GM12878 (cell line): ENCODE data around the gene DSG1. TPM values are rescaled to one million over a fixed set of nuclear protein-coding genes. Genes with fewer than 3 reads are reported as not detected.

ENCODE experiments used
- ATAC-seq: fragments of 200-7000 bp; cut with Tn5 transposase; 3 replicates; pipeline ENCODE4 v1.9.1; 2020; ENCODE audit warnings: mild to moderate bottlenecking, moderate library complexity
- BruUV-seq: library from RNA; stranded (reverse); fragments of 400-500 nt; replicated peaks from 2 replicates; lab custom pipeline; 2021; lab: Mats Ljungman, UMichigan
- CTCF ChIA-PET: fragments of 300-600 bp; sonication (Branson Sonifier 250); formaldehyde crosslinking; extraction: SDS; loops from one replicate; lab custom pipeline; 2021; ENCODE audit warnings: inconsistent platforms; lab: Yijun Ruan, JAX
- POLR2A ChIA-PET: fragments of 350-600 bp; formaldehyde crosslinking; extraction: SDS; loops from one replicate; lab custom pipeline; 2021; ENCODE audit warnings: inconsistent platforms; lab: Charles Lee
- RAD21 ChIA-PET: fragments of 300-600 bp; sonication (Branson Sonifier 250); formaldehyde crosslinking; loops from one replicate; lab custom pipeline; 2023; ENCODE audit warnings: antibody characterized with exemption; ENCODE audit not compliant: unreplicated experiment; lab: Charles Lee
- SMC1A ChIA-PET: fragments of 300-600 bp; sonication (Branson Sonifier 250); formaldehyde crosslinking; loops from one replicate; lab custom pipeline; 2023; ENCODE audit not compliant: unreplicated experiment, uncharacterized antibody; lab: Charles Lee
- DNase-seq: peaks from one replicate; pipeline ENCODE4 v3.0.0-alpha.2; 2011; ENCODE audit warnings: low read depth, low spot score
- FAIRE-seq: peaks from 3 replicates; lab custom pipeline; 2011; peaks lifted over from hg19 to GRCh38; lab: Jason Lieb, UNC
- H2AFZ ChIP-seq: 2 replicates; pipeline ENCODE4 v1.6.0; 2011; ENCODE audit warnings: low read depth, low read length, control low read depth; ENCODE audit not compliant: control insufficient read depth
- H3K27ac ChIP-seq: 2 replicates; pipeline ENCODE4 v1.5.1; 2011; ENCODE audit warnings: control low read depth; ENCODE audit not compliant: control insufficient read depth, insufficient read depth
- H3K27me3 ChIP-seq, 2 experiments: replicated peaks in 1 of 2; 2 replicates each; pipeline versions ENCODE4 v1.6.0 to v1.6.1; 2011; ENCODE audit warnings: low read length in 1 of 2; ENCODE audit not compliant: control insufficient read depth in 2 of 2, insufficient read depth in 2 of 2
- H3K36me3 ChIP-seq, 2 experiments: 2 replicates each; pipeline ENCODE4 v1.5.1; 2011; ENCODE audit warnings: low read length in 1 of 2; ENCODE audit not compliant: control insufficient read depth in 2 of 2, insufficient read depth in 2 of 2
- H3K4me1 ChIP-seq: 2 replicates; pipeline ENCODE4 v1.6.1; 2011; ENCODE audit warnings: mild to moderate bottlenecking, low read length, moderate library complexity, mixed read lengths; ENCODE audit not compliant: control insufficient read depth, insufficient read depth
- H3K4me2 ChIP-seq: 2 replicates; pipeline ENCODE4 v1.6.0; 2011; ENCODE audit warnings: control low read depth; ENCODE audit not compliant: control insufficient read depth, insufficient read depth
- H3K4me3 ChIP-seq: fragments of 200-600 bp; sonication (generic); 2 replicates; pipeline ENCODE4 v1.5.1; 2016
- H3K79me2 ChIP-seq: 2 replicates; pipeline ENCODE4 v1.6.0; 2011; ENCODE audit warnings: low read length; ENCODE audit not compliant: control insufficient read depth, insufficient read depth
- H3K9ac ChIP-seq: 2 replicates; pipeline ENCODE4 v1.8.0; 2011; ENCODE audit warnings: low read length, control low read depth, mixed read lengths; ENCODE audit not compliant: control insufficient read depth, insufficient read depth
- H3K9me3 ChIP-seq: replicated peaks from 3 replicates; pipeline ENCODE4 v1.5.1; 2011; ENCODE audit warnings: mild to moderate bottlenecking, low read length; ENCODE audit not compliant: control insufficient read depth, insufficient read depth
- H4K20me1 ChIP-seq: 2 replicates; pipeline ENCODE4 v1.6.0; 2011; ENCODE audit not compliant: control insufficient read depth, insufficient read depth
- CEBPZ ChIP-seq: fragments of 150-350 bp; IDR thresholded peaks from 2 replicates; pipeline ENCODE4 v1.6.1; 2016; ENCODE audit warnings: low read depth, low read length
- CHD4 ChIP-seq: fragments of 200-600 bp; sonication (generic); IDR thresholded peaks from 2 replicates; pipeline ENCODE4 v1.6.1; 2016; ENCODE audit warnings: mild to moderate bottlenecking
- EGR1 ChIP-seq, 2 experiments: IDR thresholded peaks; 1 replicate in 1 of 2; 2 replicates in 1 of 2; pipeline ENCODE4 v1.6.1; 2011 to 2012; ENCODE audit warnings: low read depth in 2 of 2, low read length in 2 of 2, borderline replicate concordance in 1 of 2, mild to moderate bottlenecking in 1 of 2, moderate library complexity in 1 of 2
- FOXK2 ChIP-seq: fragments of 450-650 bp; IDR thresholded peaks from 2 replicates; pipeline ENCODE4 v1.6.1; 2017; ENCODE audit warnings: mild to moderate bottlenecking, moderate library complexity
- FOXM1 ChIP-seq: IDR thresholded peaks from 2 replicates; pipeline ENCODE4 v1.6.1; 2012; ENCODE audit warnings: low read depth, mild to moderate bottlenecking, inconsistent platforms, low read length, moderate library complexity
- IRF4 ChIP-seq: IDR thresholded peaks from 2 replicates; pipeline ENCODE4 v1.6.1; 2011; ENCODE audit warnings: low read depth, low read length
- MEF2B ChIP-seq: fragments of 450-650 bp; IDR thresholded peaks from 2 replicates; pipeline ENCODE4 v1.6.1; 2018; ENCODE audit warnings: mild to moderate bottlenecking, moderate library complexity; ENCODE audit not compliant: partially characterized antibody, poor library complexity, severe bottlenecking
- NFIC ChIP-seq: IDR thresholded peaks from 2 replicates; pipeline ENCODE4 v1.6.1; 2012; ENCODE audit warnings: low read depth, mild to moderate bottlenecking, inconsistent platforms, low read length, moderate library complexity
- SUPT20H ChIP-seq: IDR thresholded peaks from 2 replicates; pipeline ENCODE4 v1.6.1; 2011; ENCODE audit warnings: low read depth, mild to moderate bottlenecking, low read length, moderate library complexity, borderline replicate concordance; ENCODE audit not compliant: control insufficient read depth
- TARDBP ChIP-seq: IDR thresholded peaks from 2 replicates; pipeline ENCODE4 v1.6.1; 2016; ENCODE audit warnings: borderline replicate concordance
- TCF12 ChIP-seq: IDR thresholded peaks from 2 replicates; pipeline ENCODE4 v1.6.1; 2011; ENCODE audit warnings: low read depth, mild to moderate bottlenecking, low read length
- ZNF687 ChIP-seq: fragments of 450-650 bp; IDR thresholded peaks from 2 replicates; pipeline ENCODE4 v1.6.1; 2017; ENCODE audit warnings: mild to moderate bottlenecking, moderate library complexity
- WGBS: methylation state at CpG from one replicate; pipeline ENCODE4 v1.1.6; 2016; ENCODE audit warnings: low lambda C conversion rate; ENCODE audit not compliant: insufficient replicate concordance, insufficient coverage; ENCODE audit errors: missing lambda C conversion rate; 5-methylcytosine and 5-hydroxymethylcytosine counted together
- in situ Hi-C: fragments of 300-500 bp; cut with MboI; formaldehyde crosslinking; loops from 9 replicates; pipeline ENCODE4 v1.14.3; 2018; ENCODE audit warnings: mixed read lengths
- intact Hi-C: fragments of 100-400 bp; cut with micrococcal nuclease; formaldehyde crosslinking; loops from one replicate; pipeline ENCODE4 v1.14.2; 2022; ENCODE audit not compliant: unreplicated experiment
- polyA plus RNA-seq, 11 experiments: library from polyadenylated mRNA; depleted of rRNA in 4 of 11; unstranded in 6 of 11; stranded (reverse) in 5 of 11; fragments of >200 nt; fragmentation: Nextera tagmentation in 4 of 11; fragmentation: Illumina TruSeq in 1 of 11; extraction: Ambion mirVana in 4 of 11; extraction: Trizol in 1 of 11; gene quantifications; 1 replicate in 1 of 11; 2 replicates in 10 of 11; pipeline versions ENCODE4 v1.2.1 to v1.2.3, GENCODE V29; 2011 to 2016; ENCODE audit warnings: inconsistent platforms in 2 of 11, missing spikeins in 2 of 11, low read depth in 1 of 11
- total RNA-seq, 4 experiments: library from RNA; depleted of rRNA in 3 of 4; stranded (reverse); fragments of >200 nt in 3 of 4; fragmentation: Illumina TruSeq in 1 of 4; extraction: Trizol in 1 of 4; gene quantifications; 2 replicates each; pipeline versions ENCODE4 v1.2.1 to v1.2.3, GENCODE V29; 2013 to 2021

Gene DSG1
- total and polyA plus RNA-seq, 10 of the 15 experiments (the other 5 are each of a cell fraction or from before 2014, with no cell fraction given), result 0.10 to 5.0 (median 2.6) TPM

DNA sequence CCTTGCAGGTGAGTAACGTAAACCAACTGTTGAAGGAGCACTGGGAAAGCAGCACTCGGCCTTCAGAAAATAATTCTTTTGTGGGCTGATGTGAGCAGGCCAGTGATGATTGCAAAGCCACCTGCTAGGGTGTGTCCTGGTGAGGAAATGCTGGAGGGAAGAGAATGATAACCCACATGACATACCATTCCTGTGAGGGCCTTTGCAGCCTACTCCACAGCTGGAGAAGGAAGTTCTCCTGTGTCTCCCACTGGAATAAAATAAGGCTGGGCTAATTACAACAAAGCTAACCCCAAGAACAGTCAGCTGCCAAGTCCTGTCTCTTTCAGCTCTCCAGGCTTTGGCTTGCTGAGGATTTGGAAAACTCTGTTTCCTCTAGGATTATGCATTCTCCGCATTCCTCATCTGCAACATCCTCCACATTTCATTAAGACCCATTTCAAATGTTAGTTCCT is 16.7 kb upstream of the DSG1 start:
- no peaks in the 10 kb centered on the region; the same call in 2 of the 3 replicates for H3K9me3 ChIP-seq
- CTCF ChIA-PET, result no interaction called here
- DNase-seq (no peak), FAIRE-seq (no peak), ATAC-seq (no peak)
- no peak overlapping the region for H3K9ac ChIP-seq
- POLR2A ChIA-PET, result interaction anchor here (0.6 kb wide), 1 partner anchor 249 kb away, joined by 3 read pairs; no protein-coding TSS in a partner anchor
- no peak overlapping the region for H3K4me3 ChIP-seq
- H2AFZ ChIP-seq, result no peak overlapping the region; the same call in 1 of the 2 replicates
- RAD21 ChIA-PET, result no interaction called here
- SMC1A ChIA-PET, result interaction anchor here (0.9 kb wide), 1 partner anchor 54 kb away, joined by 3 read pairs; no protein-coding TSS in a partner anchor
- in situ Hi-C loops, result no loop called here
- H3K4me1 ChIP-seq, result no peaks in the 10 kb centered on the region
- H4K20me1 ChIP-seq, result no peaks in the 10 kb centered on the region
- H3K36me3 ChIP-seq, result no peaks in the 10 kb centered on the region
- no peak overlapping the region for H3K4me2 ChIP-seq
- no peaks in the 10 kb centered on the region for H3K27me3 ChIP-seq
- no peak overlapping the region for H3K27ac ChIP-seq
- 22% methylated on average over 3 of the region's 3 CpGs for WGBS
- intact Hi-C loops, result no loop called here
- H3K79me2 ChIP-seq, result no peaks in the 10 kb centered on the region
- BruUV-seq, result no TSS peak
- TF ChIP-seq FOXK2 (no peak), IRF4 (no peak), ZNF687 (no peak), SUPT20H (no peak), EGR1 (IDR thresholded peaks at IDR 0.05; ENCODE audit: borderline replicate concordance in 1 of 2, low read depth in 2 of 2, low read length in 2 of 2) (no peak), MEF2B (no peak), NFIC (no peak), TARDBP (no peak), FOXM1 (no peak), CHD4 (no peak), CEBPZ (no peak), TCF12 (no peak)
